ENCODE data around the gene CFAP20DC.
A peak's percentile ranks its signal among the peaks of the same experiment; 100 is the strongest.

CFAP20DC gene

DNA sequence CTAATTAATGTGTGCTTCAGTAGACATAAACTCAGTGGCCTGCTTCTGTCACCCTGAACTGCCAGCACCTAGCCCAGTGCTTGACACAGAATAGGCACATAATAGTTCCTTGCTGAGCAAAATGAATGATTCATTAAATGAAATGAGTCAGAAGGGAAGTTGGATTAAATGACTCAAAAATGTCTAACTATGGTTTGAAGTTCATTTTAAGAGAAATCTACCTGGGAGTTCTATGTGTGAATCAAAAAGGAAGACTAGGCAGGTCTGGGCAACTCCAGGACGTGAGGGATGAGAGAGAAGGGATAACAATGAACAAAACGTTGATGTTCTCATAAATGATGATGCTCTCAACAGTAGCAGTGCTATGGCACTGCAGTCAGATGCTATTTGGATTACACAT, 175.0 kb downstream of the CFAP20DC start:
- H3K79me2 ChIP-seq (ENCODE audit: control insufficient read depth, low read length), result no peaks in the 10 kb centered on the region
- H3K4me3 ChIP-seq (ENCODE audit: low read length), result no peak overlapping the region
- no peak overlapping the region for H3K4me2 ChIP-seq (ENCODE audit: low read length)
- TF ChIP-seq, protein P1, sequence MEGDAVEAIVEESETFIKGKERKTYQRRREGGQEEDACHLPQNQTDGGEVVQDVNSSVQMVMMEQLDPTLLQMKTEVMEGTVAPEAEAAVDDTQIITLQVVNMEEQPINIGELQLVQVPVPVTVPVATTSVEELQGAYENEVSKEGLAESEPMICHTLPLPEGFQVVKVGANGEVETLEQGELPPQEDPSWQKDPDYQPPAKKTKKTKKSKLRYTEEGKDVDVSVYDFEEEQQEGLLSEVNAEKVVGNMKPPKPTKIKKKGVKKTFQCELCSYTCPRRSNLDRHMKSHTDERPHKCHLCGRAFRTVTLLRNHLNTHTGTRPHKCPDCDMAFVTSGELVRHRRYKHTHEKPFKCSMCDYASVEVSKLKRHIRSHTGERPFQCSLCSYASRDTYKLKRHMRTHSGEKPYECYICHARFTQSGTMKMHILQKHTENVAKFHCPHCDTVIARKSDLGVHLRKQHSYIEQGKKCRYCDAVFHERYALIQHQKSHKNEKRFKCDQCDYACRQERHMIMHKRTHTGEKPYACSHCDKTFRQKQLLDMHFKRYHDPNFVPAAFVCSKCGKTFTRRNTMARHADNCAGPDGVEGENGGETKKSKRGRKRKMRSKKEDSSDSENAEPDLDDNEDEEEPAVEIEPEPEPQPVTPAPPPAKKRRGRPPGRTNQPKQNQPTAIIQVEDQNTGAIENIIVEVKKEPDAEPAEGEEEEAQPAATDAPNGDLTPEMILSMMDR (IDR thresholded peaks at IDR 0.05; ENCODE audit: low read depth, low read length, poor library complexity, severe bottlenecking), result no peak
- H4K20me1 ChIP-seq (ENCODE audit: control insufficient read depth, insufficient read depth, low read depth, low read length), result no peaks in the 10 kb centered on the region
- no peaks in the 10 kb centered on the region for H3K27me3 ChIP-seq (ENCODE audit: control insufficient read depth, low read length)
- H3K36me3 ChIP-seq (ENCODE audit: control insufficient read depth, low read length), result no peaks in the 10 kb centered on the region
- no peaks in the 10 kb centered on the region for H3F3A ChIP-seq (ENCODE audit: control insufficient read depth, insufficient read depth)
- no peaks in the 10 kb centered on the region for H3K9me3 ChIP-seq (ENCODE audit: control insufficient read depth, insufficient read depth, low read length)
- H3K27ac ChIP-seq (ENCODE audit: low read depth, low read length), result no peak overlapping the region
- no peaks in the 10 kb centered on the region; the same call in 1 of the 2 replicates for H3K9me2 ChIP-seq (replicated peaks; ENCODE audit: control insufficient read depth, low read length)
- peaks cover 18% of the 10 kb centered on the region for H3K4me1 ChIP-seq (ENCODE audit: control insufficient read depth, low read length)

DNA sequence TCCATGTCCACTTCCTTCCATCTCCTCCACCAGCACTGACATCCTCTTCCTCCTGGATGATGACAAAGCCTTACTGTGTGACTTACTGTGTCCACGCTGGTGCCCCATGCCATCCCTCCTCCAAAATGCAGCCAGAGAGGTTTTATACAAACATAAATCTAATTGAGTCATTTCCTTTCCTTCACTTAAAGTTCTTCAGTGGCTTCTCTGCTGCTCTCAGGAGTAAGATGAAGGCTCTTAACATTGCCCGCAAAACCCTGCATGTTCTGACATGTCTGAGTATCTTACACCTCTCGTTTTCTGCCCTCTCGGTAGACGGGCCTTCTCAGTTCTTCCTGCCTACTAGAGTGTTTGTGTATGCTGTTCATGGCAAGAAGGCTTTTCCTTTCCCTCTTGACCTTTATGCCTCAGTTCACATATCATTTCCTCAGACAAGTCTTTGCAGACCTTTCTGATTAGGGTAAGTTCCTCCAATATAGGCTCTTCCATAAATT, 175.5 kb downstream of the CFAP20DC start:
- TF ChIP-seq, protein P1 (IDR thresholded peaks at IDR 0.05; ENCODE audit: low read depth, low read length, poor library complexity, severe bottlenecking), result no peak
- TF ChIP-seq EZH2phosphoT487 (IDR thresholded peaks at IDR 0.05; ENCODE audit: borderline replicate concordance, low read length), result no peak
- no peaks in the 10 kb centered on the region for H3K9me3 ChIP-seq (ENCODE audit: control insufficient read depth, insufficient read depth, low read length)
- H3K4me1 ChIP-seq (ENCODE audit: control insufficient read depth, low read length), result peaks cover 22% of the 10 kb centered on the region
- no peaks in the 10 kb centered on the region for H3K27me3 ChIP-seq (ENCODE audit: control insufficient read depth, low read length)
- no peak overlapping the region for H3K4me3 ChIP-seq (ENCODE audit: low read length)
- no peak overlapping the region for H3K4me2 ChIP-seq (ENCODE audit: low read length)
- no peak overlapping the region for H3K27ac ChIP-seq (ENCODE audit: low read depth, low read length)
- H3F3A ChIP-seq (ENCODE audit: control insufficient read depth, insufficient read depth), result peaks cover 3% of the 10 kb centered on the region; the same call in 1 of the 2 replicates
- no peaks in the 10 kb centered on the region for H3K36me3 ChIP-seq (ENCODE audit: control insufficient read depth, low read length)
- no peaks in the 10 kb centered on the region for H3K79me2 ChIP-seq (ENCODE audit: control insufficient read depth, low read length)
- H4K20me1 ChIP-seq (ENCODE audit: control insufficient read depth, insufficient read depth, low read depth, low read length), result no peaks in the 10 kb centered on the region
- no peaks in the 10 kb centered on the region; the same call in 1 of the 2 replicates for H3K9me2 ChIP-seq (replicated peaks; ENCODE audit: control insufficient read depth, low read length)

DNA sequence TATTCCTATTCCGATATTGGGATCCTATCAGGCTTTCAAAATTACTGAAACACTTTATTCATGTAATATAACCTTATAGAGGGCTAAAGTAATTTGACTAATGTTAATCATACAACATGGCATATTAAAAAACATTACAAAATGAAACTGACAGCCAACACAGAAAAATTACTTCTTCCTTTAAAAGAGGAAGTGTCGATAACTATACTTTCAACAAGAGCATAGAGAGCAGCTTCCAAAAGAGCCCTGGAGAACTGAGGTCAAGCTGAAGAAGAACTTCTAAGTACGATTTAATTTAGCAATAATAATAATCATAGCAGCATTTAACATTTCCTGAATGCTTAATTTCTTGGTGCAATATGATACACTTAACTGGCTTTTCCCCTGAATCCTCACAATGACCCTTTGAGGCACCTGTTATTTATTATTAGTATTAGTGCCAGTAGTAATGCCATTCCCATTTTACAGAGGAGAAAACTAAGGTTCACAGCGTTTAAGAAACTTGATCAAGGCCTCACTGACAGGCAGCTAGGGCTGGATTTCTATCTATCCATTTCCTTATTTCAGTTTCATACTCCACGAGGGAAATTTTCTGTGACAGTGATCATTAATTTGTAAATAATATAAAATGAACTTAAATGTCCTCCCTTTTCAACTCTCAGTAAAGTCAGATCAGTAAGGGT, 181.6 kb downstream of the CFAP20DC start:
- Histone ChIP-seq H4K20me1 (ENCODE audit: control insufficient read depth, insufficient read depth, low read depth, low read length) (no peaks in the 10 kb centered on the region), H3K4me2 (ENCODE audit: low read length) (peak overlapping the region; percentile 62)
- TF ChIP-seq, protein P1 (IDR thresholded peaks at IDR 0.05; ENCODE audit: low read depth, low read length, poor library complexity, severe bottlenecking), result no peak
- no peak for TF ChIP-seq EZH2phosphoT487 (IDR thresholded peaks at IDR 0.05; ENCODE audit: borderline replicate concordance, low read length)

More for the DNA sequence above, 181.6 kb downstream of the CFAP20DC start:
- H3K27ac ChIP-seq (ENCODE audit: low read depth, low read length), result peak overlapping the region; percentile 52
- H3K79me2 ChIP-seq (ENCODE audit: control insufficient read depth, low read length), result no peaks in the 10 kb centered on the region
- peaks cover 14% of the 10 kb centered on the region; the same call in 1 of the 2 replicates for H3F3A ChIP-seq (ENCODE audit: control insufficient read depth, insufficient read depth)
- H3K4me1 ChIP-seq (ENCODE audit: control insufficient read depth, low read length), result peaks cover 58% of the 10 kb centered on the region
- no peaks in the 10 kb centered on the region for H3K9me2 ChIP-seq (replicated peaks; ENCODE audit: control insufficient read depth, low read length)
- H3K27me3 ChIP-seq (ENCODE audit: control insufficient read depth, low read length), result no peaks in the 10 kb centered on the region
- peak overlapping the region; percentile 35 for H3K4me3 ChIP-seq (ENCODE audit: low read length)
- H3K9me3 ChIP-seq (ENCODE audit: control insufficient read depth, insufficient read depth, low read length), result no peaks in the 10 kb centered on the region
- no peaks in the 10 kb centered on the region for H3K36me3 ChIP-seq (ENCODE audit: control insufficient read depth, low read length)
